ENCODE measurements around the gene CATSPERD. TPM values are rescaled to one million over a fixed set of nuclear protein-coding genes. Genes with fewer than 3 reads are reported as not detected.
A peak's percentile ranks its signal among the peaks of the same experiment; 100 is the strongest.

Gene CATSPERD
- total and polyA plus RNA-seq, 9 of the 15 experiments (the other 6 are each of a cell fraction or from before 2014, with no cell fraction given): not detected

GRCh38 chr19:5680437-5681368, 39.7 kb upstream of the CATSPERD start, which contains the start of the genes HSD11B1L and MICOS13 (continued):
- TF ChIP-seq XRCC5 (IDR thresholded peaks at IDR 0.05; ENCODE audit: low read depth, low read length) (no peak), EP300 (IDR thresholded peaks at IDR 0.05; ENCODE audit: low read length) (peak; percentile 43; the same call in 1 of the 2 replicates), CSDE1 (IDR thresholded peaks at IDR 0.05) (peak in 1 of 2 experiments; percentile 92; a peak in 1 of 4 replicates), ZNF146 (CRISPR knock-in tag; IDR thresholded peaks at IDR 0.05; ENCODE audit: unreplicated experiment) (no peak), TEAD1 (CRISPR knock-in tag; IDR thresholded peaks at IDR 0.05) (peak in 1 of 2 experiments; percentile 57; a peak in 2 of 4 replicates), POU5F1 (IDR thresholded peaks at IDR 0.05; ENCODE audit: borderline replicate concordance, low read depth, low read length, partially characterized antibody) (peak; percentile 59), ZFP91 (CRISPR knock-in tag; IDR thresholded peaks at IDR 0.05) (no peak), LCOR (CRISPR knock-in tag; IDR thresholded peaks at IDR 0.05) (0 out of 2 replicates have a peak, but pooled peaks have one; percentile 53), FOXJ2 (tag; IDR thresholded peaks at IDR 0.05) (peak; percentile 89), ASH1L (IDR thresholded peaks at IDR 0.05; ENCODE audit: borderline replicate concordance, low read depth, partially characterized antibody) (no peak), MIER1 (IDR thresholded peaks at IDR 0.05; ENCODE audit: low read depth) (no peak), NCOR1 (IDR thresholded peaks at IDR 0.05) (no peak), TFAM (CRISPR knock-in tag; conservative IDR thresholded peaks at IDR 0.05) (no peak), ZBTB49 (CRISPR knock-in tag; IDR thresholded peaks at IDR 0.05; ENCODE audit: borderline replicate concordance) (no peak), ZBTB8A (IDR thresholded peaks at IDR 0.05; ENCODE audit: partially characterized antibody) (no peak), RCOR1 (IDR thresholded peaks at IDR 0.05; ENCODE audit: borderline replicate concordance in 1 of 2, low read depth in 2 of 2, low read length in 2 of 2) (no peak), ZNF518B (CRISPR knock-in tag; IDR thresholded peaks at IDR 0.05) (no peak), TAF9B (IDR thresholded peaks at IDR 0.05; ENCODE audit: partially characterized antibody) (no peak), ZSCAN29 (IDR thresholded peaks at IDR 0.05) (no peak), ZNF134 (CRISPR knock-in tag; conservative IDR thresholded peaks at IDR 0.05) (peak; percentile 59; the same call in 1 of the 2 replicates), CREM (IDR thresholded peaks at IDR 0.05; ENCODE audit: low read depth) (peak; percentile 96)

All from K562 (cell line).